Stimulated activated effector memory CD8-positive, alpha-beta T cell treated with anti-CD3 and anti-CD28 coated beads, Interleukin-12 subunit alpha, Interleukin-12 subunit beta, amount 100 ng/mL, for 72 hours (primary cell): ENCODE results near the gene CFAP107.
"Not testable (repeated sequence)": the region's sequence is repeated elsewhere in the genome, so short reads cannot be mapped to it uniquely, and the experiment has no call there.

Source experiments
- ATAC-seq: fragments of 150-1000 bp; cut with Tn5 transposase; 2 replicates; pipeline ENCODE4 v1.10.0; 2021
- DNase-seq, 2 donors: peaks; one replicate each; pipeline ENCODE4 v3.0.0; 2021 to 2022; ENCODE audit warnings: low spot score in 2 of 2
- H3K27ac Mint-ChIP-seq: one replicate; pipeline ENCODE4 v1.8.0; 2022; ENCODE audit warnings: mild to moderate bottlenecking, mixed read lengths
- H3K36me3 Mint-ChIP-seq: one replicate; pipeline ENCODE4 v1.8.0; 2022; ENCODE audit warnings: mild to moderate bottlenecking, mixed read lengths
- H3K4me1 Mint-ChIP-seq: one replicate; pipeline ENCODE4 v1.8.0; 2022; ENCODE audit warnings: mixed read lengths
- H3K4me3 Mint-ChIP-seq: one replicate; pipeline ENCODE4 v1.8.0; 2022; ENCODE audit warnings: mild to moderate bottlenecking, mixed read lengths
- H3K9me3 Mint-ChIP-seq: one replicate; pipeline ENCODE4 v1.8.0; 2022; ENCODE audit warnings: mixed read lengths

CFAP107 gene

DNA sequence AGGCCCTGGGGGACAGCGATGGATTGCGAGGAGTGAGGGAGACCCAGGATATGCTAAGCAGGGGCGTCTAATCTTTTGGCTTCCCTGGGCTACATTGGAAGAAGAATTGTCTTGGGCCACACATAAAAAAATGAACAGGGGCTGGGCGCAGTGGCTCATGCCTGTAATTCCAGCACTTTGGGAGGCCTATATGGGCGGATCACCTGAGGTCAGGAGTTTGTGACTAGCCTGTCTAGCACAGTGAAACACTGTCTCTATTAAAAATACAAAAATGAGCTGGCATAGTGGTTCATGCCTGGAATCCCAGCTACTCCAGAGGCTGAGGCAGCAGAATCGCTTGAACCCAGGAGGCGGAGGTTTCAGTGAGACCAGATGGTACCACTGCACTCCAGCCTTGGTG lies 16.8 kb downstream of the CFAP107 start:
- no peak overlapping the region for H3K27ac Mint-ChIP-seq
- H3K36me3 Mint-ChIP-seq: no peaks in the 10 kb centered on the region
- no peak for DNase-seq
- H3K9me3 Mint-ChIP-seq: no peaks in the 10 kb centered on the region
- no peak overlapping the region for H3K4me3 Mint-ChIP-seq
- no peak for ATAC-seq
- H3K4me1 Mint-ChIP-seq: no peaks in the 10 kb centered on the region

DNA sequence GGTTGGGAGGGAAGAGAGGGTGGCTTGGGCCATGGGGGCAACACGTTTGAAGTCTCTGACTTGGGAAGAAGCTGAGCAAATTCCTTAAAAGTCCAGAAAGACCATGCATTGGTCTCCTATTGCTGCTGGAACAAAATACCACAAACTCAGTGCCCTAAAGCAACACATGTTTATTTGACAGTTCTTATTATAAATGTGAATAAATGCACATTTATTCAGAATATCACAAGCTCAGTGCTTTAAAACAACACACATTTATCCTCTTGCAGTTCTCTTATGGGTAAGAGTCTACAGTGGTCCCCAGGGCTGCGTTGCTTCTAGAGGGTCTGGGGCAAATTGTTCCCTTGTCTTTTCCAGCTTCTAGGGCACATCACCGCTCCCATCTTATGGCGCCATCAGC lies 17.5 kb downstream of the CFAP107 start:
- ATAC-seq: no peak
- H3K4me3 Mint-ChIP-seq: no peak overlapping the region
- no peaks in the 10 kb centered on the region for H3K4me1 Mint-ChIP-seq
- no peak for DNase-seq
- H3K27ac Mint-ChIP-seq: no peak overlapping the region
- no peaks in the 10 kb centered on the region for H3K9me3 Mint-ChIP-seq
- no peaks in the 10 kb centered on the region for H3K36me3 Mint-ChIP-seq

DNA sequence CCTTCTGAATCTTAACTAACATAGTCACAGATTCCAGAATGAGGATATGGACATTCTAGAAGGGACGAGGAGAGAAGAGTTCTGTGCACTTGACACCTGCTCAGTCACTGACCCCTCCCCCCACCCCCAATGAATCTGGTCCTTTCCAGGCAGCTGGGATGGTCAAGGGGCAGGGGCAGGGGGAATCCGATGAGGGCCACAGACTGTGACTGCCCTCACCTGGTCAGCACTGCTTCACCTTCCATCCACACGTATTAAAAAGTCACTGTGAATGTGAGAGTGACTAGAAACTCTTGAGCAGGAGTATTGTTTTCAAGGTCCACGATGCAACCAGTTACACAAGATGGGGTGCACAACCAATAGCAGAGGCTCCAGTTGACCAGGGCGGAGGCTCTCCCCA lies 18.0 kb downstream of the CFAP107 start:
- no peaks in the 10 kb centered on the region for H3K4me1 Mint-ChIP-seq
- no peak for ATAC-seq

DNA sequence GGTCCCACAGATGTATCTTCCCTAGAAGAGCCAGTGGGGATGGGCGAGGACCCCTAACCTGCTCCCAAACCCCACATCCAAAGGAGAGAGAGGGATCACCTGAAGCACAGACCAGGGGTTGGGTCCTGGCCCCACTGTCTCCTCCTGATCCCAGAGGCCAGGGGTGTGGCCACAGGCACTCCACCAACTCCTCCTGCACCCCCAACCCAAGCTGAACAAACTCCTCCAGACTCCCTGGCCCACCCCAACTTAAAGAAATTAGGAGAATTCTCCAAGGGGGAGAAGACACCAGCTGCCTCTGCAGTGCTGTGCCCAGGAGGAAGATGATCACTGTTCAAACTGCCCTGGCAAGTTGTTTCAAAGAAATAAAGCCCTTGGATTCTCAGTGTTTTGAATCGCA lies 23.0 kb downstream of the CFAP107 start:
- DNase-seq (no peak), ATAC-seq (no peak)
- Mint-ChIP-seq H3K9me3 (no peaks in the 10 kb centered on the region), H3K36me3 (no peaks in the 10 kb centered on the region), H3K4me3 (no peak overlapping the region), H3K4me1 (no peaks in the 10 kb centered on the region), H3K27ac (no peak overlapping the region)

More for the DNA sequence above, 18.0 kb downstream of the CFAP107 start:
- no peak for DNase-seq
- no peak overlapping the region for H3K27ac Mint-ChIP-seq
- H3K36me3 Mint-ChIP-seq: no peaks in the 10 kb centered on the region
- no peaks in the 10 kb centered on the region for H3K9me3 Mint-ChIP-seq
- H3K4me3 Mint-ChIP-seq: no peak overlapping the region

DNA sequence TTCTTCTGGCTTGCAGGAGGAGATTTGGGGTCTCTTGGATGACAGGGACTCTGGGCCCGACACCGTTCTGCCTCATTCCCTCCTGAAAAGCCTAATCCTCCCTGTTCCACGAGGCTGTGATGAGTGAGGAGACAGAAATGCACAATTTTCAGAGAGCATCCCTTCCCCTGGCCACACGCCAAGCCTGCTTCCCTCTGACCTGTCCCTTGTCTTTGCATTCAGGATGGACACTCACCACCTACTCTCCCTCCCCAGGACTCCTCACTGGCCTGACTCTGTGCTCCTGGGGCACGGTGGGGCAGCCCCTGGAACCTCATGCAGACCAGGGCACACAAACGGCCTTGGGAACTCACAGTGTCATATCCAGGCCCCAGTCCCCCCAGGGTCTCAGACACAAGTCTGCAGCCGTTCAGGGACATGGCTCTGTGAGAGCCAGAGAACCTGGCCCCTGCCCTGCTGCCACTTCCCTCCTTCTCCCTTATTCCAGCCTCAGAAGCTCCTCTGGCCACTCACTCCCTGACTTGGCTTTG lies 24.0 kb downstream of the CFAP107 start:
- Mint-ChIP-seq H3K9me3 (no peaks in the 10 kb centered on the region), H3K4me1 (no peaks in the 10 kb centered on the region), H3K4me3 (no peak overlapping the region), H3K36me3 (no peaks in the 10 kb centered on the region), H3K27ac (no peak overlapping the region)
- no peak for DNase-seq
- ATAC-seq: no peak

DNA sequence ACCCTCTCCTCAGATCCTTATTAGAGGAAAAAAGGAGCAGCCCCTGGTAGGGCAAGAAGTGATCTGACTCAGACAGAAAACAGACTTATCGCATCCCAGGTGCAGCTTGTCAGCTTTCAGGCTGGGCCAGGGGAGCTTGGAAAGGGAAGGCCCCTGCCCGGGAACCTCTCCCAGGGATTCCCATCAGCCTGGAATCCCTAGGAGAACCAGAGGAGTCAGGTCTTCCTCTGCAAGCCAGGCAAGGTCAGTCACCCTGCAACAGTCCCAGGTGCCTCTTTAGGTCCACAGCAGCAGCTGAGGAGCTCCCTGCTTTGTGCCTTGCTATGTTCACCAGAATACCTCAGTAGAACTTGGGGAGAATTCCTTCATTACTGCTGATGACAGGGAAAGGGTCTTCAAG lies 24.6 kb downstream of the CFAP107 start:
- DNase-seq: no peak
- H3K27ac Mint-ChIP-seq: no peak overlapping the region
- H3K4me3 Mint-ChIP-seq: no peak overlapping the region
- no peak for ATAC-seq
- H3K4me1 Mint-ChIP-seq: no peaks in the 10 kb centered on the region
- H3K36me3 Mint-ChIP-seq: no peaks in the 10 kb centered on the region
- H3K9me3 Mint-ChIP-seq: no peaks in the 10 kb centered on the region

DNA sequence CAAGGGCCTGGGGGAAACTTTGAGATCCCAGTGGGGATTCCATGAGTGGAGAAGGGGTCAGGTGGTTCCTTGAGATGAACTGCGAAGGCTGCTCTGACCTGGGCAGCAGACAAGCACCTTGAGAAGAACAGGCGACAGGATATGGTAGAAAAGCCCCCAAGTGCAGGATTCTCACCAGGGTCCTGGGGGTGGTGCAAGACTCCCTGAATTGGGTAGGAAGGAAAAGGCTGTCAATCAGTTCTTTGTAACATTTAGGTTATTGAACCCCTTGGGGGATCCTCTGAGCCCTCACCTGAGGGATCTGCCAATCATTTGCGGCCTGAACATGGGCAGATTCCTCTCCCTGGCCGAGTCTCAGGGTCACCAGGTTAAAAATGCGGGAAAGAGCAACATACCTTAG lies 25.2 kb downstream of the CFAP107 start:
- Mint-ChIP-seq H3K4me3 (no peak overlapping the region), H3K27ac (no peak overlapping the region), H3K9me3 (no peaks in the 10 kb centered on the region)

DNA sequence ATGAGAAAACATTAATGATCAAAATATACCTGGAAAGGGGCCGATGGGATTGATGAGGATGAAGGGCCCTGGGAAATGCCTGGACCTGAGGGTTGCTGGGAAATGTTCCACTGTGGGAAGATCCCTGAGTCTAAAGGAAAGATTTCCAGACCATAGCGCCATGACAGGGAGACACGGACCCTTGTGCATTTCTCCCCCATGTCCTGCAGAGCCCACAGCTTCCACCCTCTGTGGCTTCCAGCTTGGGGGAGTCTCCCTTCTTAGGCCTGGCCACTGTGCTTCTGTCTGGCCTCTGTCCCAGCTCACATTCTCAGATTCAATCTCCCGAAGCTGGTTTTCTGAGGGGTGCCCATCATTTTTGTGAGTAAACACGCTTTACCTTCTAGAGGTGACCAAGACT lies 26.5 kb downstream of the CFAP107 start:
- Mint-ChIP-seq H3K9me3 (no peaks in the 10 kb centered on the region), H3K36me3 (no peaks in the 10 kb centered on the region)

More for the DNA sequence above, 25.2 kb downstream of the CFAP107 start:
- no peak for DNase-seq
- no peaks in the 10 kb centered on the region for H3K36me3 Mint-ChIP-seq
- H3K4me1 Mint-ChIP-seq: no peaks in the 10 kb centered on the region
- no peak for ATAC-seq

DNA sequence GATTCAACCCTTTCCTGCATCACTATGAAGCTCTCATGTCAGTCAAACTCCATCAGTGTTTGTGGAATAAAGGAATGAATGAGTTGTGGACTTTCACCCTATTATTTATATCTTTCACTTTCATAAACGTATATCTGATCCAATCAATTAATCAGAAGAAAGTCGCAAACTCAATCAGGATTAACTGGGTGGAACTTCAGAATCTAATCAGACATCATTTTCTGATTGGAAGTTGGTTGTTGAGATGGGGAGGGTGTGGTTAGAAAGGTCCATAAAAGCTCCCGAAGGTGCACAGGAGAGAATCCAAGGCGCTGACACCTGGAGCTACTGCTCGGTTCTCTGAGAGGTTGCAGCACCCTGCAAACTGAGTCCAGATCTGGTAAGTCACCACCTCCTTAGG lies 27.4 kb downstream of the CFAP107 start, which contains the start of gene PRAMEF12:
Gene PRAMEF12 (plus strand): TSS at position 301 of the 400 bp plus-strand sequence. CDS start 1,130 bp downstream, outside the sequence.
- H3K4me1 Mint-ChIP-seq: no peaks in the 10 kb centered on the region
- H3K36me3 Mint-ChIP-seq: no peaks in the 10 kb centered on the region
- ATAC-seq (no peak), DNase-seq (peak in 1 of 2 donors; percentile 28)
- H3K9me3 Mint-ChIP-seq: no peaks in the 10 kb centered on the region
- no peak within 1 kb of the TSS for H3K4me3 Mint-ChIP-seq
- H3K27ac Mint-ChIP-seq: no peak within 1 kb of the TSS

More for the DNA sequence above, 26.5 kb downstream of the CFAP107 start:
- H3K27ac Mint-ChIP-seq: no peak overlapping the region
- no peaks in the 10 kb centered on the region for H3K4me1 Mint-ChIP-seq
- H3K4me3 Mint-ChIP-seq: no peak overlapping the region
- DNase-seq (no peak), ATAC-seq (no peak)

DNA sequence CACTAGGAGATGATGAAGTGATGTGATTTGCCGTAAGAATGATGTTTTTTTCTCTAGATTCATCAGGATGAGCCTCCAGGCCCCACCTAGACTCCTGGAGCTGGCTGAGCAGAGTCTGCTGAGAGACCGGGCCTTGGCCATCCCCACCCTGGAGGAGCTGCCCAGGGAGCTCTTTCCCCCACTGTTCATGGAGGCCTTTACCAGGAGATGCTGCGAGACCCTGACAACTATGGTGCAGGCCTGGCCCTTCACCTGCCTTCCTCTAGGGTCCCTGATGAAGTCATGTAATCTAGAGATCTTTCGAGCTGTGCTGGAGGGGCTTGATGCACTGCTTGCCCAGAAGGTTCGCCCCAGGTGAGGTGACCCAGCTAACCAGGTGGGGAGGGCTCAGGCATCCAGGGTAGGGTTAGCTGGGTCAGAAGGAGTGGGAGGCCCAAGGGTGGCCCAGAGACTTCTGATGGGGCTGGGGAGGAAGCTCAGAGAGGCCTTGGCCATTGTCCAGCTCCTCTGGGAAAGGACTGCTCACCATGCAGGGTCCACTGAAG lies 28.9 kb downstream of the CFAP107 start:
- no peak for ATAC-seq
- no peaks in the 10 kb centered on the region for H3K9me3 Mint-ChIP-seq
- H3K4me3 Mint-ChIP-seq: no peak overlapping the region
- DNase-seq: no peak
- no peaks in the 10 kb centered on the region for H3K4me1 Mint-ChIP-seq
- H3K36me3 Mint-ChIP-seq: no peaks in the 10 kb centered on the region
- H3K27ac Mint-ChIP-seq: no peak overlapping the region

DNA sequence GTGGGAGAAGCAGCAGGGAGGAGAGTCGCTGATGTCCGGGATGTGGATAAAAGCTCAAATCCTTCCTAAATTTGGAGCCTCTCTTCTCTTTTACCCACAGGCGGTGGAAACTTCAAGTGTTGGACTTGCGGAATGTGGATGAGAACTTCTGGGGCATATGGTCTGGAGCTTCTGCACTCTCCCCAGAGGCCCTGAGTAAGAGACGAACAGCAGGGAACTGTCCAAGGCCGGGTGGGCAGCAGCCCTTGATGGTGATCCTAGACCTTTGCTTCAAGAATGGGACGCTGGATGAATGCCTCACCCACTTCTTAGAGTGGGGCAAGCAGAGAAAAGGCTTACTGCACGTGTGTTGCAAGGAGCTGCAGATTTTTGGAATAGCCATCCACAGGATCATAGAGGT lies 29.4 kb downstream of the CFAP107 start:
- Mint-ChIP-seq H3K4me3 (no peak overlapping the region), H3K9me3 (no peaks in the 10 kb centered on the region), H3K4me1 (no peaks in the 10 kb centered on the region), H3K36me3 (no peaks in the 10 kb centered on the region), H3K27ac (no peak overlapping the region)
- no peak for ATAC-seq
- DNase-seq: no peak

DNA sequence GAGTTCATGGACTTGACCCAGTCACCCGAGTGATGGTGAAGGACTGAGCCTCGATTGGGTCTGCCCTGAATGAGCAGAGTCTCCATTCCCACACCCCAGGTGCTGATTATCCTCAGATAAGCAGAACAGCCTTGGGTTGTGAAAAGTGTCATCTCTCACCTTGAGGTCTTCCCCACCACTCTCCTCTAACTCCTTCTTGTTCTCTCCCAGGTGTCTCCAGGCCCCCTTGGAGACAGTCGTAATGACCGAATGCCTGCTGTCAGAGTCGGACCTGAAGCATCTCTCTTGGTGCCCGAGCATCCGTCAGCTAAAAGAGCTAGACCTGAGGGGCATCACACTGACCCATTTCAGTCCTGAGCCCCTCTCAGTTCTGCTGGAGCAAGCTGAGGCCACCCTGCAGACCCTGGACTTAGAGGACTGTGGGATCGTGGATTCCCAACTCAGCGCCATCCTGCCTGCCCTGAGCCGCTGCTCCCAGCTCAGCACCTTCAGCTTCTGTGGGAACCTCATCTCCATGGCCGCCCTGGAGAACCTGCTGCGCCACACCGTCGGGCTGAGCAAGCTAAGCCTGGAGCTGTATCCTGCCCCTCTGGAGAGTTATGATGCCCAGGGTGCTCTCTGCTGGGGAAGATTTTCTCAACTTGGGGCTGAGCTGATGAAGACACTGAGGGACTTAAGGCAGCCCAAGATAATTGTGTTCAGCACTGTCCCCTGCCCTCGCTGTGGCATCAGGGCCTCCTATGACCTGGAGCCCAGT lies 31.0 kb downstream of the CFAP107 start:
- no peaks in the 10 kb centered on the region for H3K36me3 Mint-ChIP-seq
- H3K4me1 Mint-ChIP-seq: no peaks in the 10 kb centered on the region
- no peak for ATAC-seq
- no peak overlapping the region for H3K27ac Mint-ChIP-seq
- H3K4me3 Mint-ChIP-seq: no peak overlapping the region
- no peak for DNase-seq
- H3K9me3 Mint-ChIP-seq: no peaks in the 10 kb centered on the region

DNA sequence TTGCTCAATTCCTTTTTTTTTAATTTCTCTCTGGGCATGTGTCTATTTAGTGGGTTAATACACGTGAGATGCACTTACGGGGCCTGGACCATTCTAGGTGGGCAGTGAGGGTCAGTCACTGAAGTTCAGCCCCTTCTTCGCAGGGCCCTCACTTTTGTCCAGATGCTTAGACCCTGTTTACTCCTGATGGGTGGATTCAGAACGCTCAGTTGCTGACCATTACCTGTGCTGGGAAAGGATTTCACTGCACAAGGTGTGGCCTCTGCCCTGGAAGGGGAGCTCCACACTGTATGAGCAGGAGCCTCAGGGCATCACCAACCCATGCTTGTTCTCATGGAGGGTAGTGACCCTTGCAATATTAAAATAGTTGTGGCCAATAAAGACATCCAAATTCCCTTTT lies 32.1 kb downstream of the CFAP107 start:
- ATAC-seq (no peak), DNase-seq (no peak)
- Mint-ChIP-seq H3K27ac (no peak overlapping the region), H3K4me1 (no peaks in the 10 kb centered on the region), H3K36me3 (no peaks in the 10 kb centered on the region), H3K4me3 (no peak overlapping the region), H3K9me3 (no peaks in the 10 kb centered on the region)

DNA sequence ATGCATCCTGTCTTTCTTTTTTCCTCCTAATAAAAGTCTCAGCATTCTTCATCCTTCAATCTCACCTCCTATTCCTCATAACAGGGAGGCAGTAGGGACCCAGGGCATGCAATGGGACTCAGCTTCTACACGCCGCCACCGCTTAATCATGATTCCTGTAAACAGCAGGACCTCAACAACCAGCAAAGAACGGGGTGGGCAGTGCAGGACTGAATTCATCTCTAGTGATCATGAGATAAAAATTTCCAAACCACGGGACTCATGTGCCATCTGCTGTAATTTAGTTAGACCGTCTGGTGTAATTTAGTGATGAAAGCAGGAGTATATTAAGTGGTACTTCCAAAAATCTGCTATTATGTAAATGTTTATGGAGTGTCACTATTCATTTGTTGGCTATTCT lies 32.9 kb downstream of the CFAP107 start:
- no peak for DNase-seq
- H3K9me3 Mint-ChIP-seq: no peaks in the 10 kb centered on the region
- ATAC-seq: no peak
- H3K36me3 Mint-ChIP-seq: no peaks in the 10 kb centered on the region
- no peaks in the 10 kb centered on the region for H3K4me1 Mint-ChIP-seq
- no peak overlapping the region for H3K27ac Mint-ChIP-seq
- H3K4me3 Mint-ChIP-seq: no peak overlapping the region

DNA sequence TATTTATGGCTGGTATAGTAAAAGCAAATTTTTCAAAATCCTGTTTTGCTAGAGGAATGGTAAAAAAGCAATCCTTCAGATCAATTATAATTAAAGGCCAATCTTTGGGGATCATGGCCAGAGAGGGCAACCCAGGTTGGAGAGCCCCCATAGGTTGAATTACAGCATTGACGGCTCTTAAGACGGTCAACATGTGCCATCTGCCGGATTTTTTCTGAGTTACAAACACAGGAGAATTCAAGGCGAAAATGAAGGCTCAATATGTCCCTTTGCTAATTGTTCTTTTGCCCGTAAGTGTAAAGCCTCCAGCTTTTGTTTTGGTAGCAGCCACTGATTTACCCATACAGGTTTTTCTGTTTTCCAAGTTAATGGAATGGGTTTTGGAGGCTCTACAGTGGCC lies 35.5 kb downstream of the CFAP107 start:
- not testable (repeated sequence) for H3K36me3 Mint-ChIP-seq, H3K4me1 Mint-ChIP-seq, ATAC-seq, H3K4me3 Mint-ChIP-seq, H3K9me3 Mint-ChIP-seq, DNase-seq, H3K27ac Mint-ChIP-seq

DNA sequence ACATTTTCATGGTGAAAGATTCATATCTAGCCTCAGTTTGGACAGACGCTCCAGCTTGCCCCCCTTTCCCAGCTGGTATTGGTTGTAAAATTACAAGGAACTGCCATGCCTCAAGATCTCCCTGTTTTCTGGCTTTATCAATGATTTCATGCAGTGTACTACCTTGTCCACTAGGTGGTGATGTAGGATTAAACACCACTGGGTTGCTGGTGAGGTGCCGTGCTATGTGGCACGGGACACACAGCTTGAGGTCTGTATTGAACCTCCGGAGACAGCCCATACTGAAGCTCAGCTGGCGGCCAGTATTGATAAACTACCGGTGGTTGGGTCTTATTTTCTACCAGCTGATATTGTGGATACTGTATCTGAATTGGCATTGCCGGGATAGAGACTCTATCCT lies 37.8 kb downstream of the CFAP107 start:
- not testable (repeated sequence) for H3K4me3 Mint-ChIP-seq, ATAC-seq, DNase-seq, H3K4me1 Mint-ChIP-seq, H3K36me3 Mint-ChIP-seq, H3K9me3 Mint-ChIP-seq, H3K27ac Mint-ChIP-seq
